Fibroblast of skin of abdomen (primary cell): ENCODE data around the gene ATP6V0D1.
A peak's percentile ranks its signal among the peaks of the same experiment; 100 is the strongest.

Experiments
- DNase-seq: peaks from one replicate; pipeline ENCODE4 v3.0.0-alpha.2; 2013

ATP6V0D1 gene

GRCh38 chr16:67405336-67405735 is 75.6 kb downstream of the ATP6V0D1 start:
- no peak for DNase-seq

DNA sequence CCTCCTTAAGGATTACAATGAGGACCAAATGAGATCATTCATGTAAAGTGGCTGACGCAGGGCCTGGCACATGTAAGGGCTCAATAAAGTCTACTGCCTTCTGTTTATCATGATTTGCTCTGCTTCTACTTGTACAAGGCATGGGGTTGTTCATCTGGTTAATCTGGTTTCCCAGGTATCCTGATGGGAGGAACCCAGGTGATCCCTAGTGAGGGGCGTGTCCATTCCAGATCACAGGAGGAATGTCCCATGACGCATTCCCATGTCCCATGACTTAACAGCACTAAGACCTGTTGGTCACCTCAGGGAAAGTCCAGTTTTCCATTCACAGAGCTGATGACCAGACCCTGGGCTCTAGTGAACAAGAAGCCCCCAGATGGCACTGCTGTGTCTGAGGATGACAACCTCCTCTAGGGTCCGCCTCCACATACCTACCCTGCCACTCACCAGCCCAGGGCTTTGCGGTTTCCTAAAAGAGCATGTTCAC is 76.2 kb downstream of the ATP6V0D1 start:
- no peak for DNase-seq

DNA sequence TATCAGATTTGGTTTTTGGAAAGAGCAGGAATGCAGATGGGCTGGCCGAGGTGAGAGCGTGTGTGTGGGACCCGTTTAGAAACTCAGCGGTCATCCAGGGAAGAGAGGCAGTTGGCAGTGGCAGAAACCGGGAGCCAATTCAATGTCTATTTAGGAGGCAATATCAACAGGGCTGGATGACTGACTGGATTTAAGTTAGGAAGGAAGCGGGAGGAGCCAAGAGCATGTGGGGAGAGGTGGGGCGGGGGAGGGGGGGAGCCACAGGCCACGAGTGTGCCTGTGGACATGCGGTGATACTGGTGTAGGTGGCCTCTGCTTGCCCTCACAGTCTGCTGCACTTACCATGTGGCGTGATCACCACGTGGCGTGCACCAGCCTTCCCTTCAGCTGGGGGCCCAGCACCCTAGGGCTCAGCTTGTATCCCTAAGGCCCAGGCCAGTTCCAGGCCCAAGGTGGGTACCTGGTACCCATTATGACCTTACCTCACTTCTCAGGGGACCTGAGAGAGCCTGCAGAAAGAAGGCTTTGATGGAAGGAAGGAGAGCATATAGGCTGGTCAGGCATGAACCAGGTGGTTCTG is 76.9 kb downstream of the ATP6V0D1 start:
- no peak for DNase-seq

- DNase-seq, result no peak
Measured at GRCh38 chr16:67400901-67401300, 80.1 kb downstream of the ATP6V0D1 start.

DNA sequence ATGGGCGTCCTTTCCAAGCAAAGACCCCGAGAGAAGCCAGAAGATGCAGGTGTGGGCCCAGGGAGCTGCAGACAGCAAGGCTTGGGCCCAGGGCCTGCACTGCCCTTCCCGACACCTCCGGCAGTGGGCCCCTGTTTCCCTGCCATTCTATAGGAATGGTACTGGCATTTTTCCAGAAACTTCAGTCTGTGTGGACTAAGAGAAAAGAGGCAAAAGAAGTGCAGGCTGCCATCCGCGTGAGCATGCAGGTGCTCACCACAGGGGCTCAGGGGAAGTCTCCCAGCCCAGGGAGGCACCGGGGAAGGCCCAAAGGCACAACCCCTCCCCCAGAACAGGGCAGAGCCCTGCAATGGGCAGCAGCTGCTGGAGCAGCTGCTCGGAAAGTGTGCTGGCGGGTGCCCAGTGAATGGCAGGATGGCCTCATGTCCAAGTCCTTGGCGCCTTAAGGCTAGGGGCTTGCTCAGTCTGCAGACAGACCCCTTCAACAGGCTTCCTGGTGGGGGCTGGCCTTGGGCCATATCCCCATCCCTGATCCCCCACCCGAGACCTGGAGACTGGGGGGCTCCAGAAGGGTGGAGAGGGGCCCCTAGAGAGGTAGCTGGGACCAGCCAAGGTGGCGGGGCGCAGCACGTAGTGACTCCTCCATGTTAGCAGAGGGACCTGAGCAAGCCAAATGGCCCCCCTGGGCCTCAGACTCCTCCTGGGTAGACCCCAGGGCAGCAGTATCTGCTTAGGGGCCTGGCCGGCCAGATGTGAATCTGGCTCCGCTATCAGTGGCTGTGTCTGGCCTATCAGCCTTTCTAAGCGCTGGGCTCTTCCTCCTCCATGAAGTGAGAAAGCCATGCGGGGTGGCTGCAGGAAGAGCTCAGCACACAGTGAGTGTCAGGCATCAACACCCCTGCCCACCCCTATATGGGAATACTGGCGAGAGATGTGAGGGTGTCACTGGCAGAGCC is 80.9 kb downstream of the ATP6V0D1 start:
- no peak for DNase-seq

DNA sequence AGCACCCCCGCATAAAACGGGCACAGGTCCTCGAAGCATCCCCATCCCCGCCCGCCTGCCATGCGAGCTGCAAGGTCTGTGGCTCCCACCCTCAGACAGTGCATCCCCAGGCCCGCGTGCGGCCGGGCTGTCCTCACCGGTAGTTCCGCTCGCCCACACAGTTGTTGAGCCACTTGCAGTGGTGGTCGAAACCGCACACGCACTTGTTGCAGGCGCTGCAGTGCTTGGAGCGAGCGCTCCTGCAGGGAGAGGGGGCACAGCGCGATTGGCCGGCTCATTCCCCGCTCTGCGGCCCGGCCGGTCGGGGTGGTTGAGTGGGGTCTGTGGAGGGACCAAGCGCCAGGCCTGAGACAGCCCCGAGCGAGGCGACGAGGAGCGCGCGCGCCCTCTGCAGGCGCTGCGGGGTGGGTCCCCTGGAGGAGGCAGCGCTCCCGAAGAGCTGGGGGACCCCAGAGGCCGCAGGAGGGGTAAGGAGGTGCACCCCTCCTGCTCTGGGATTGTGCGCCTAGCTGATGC is 81.7 kb downstream of the ATP6V0D1 start:
- no peak for DNase-seq

DNA sequence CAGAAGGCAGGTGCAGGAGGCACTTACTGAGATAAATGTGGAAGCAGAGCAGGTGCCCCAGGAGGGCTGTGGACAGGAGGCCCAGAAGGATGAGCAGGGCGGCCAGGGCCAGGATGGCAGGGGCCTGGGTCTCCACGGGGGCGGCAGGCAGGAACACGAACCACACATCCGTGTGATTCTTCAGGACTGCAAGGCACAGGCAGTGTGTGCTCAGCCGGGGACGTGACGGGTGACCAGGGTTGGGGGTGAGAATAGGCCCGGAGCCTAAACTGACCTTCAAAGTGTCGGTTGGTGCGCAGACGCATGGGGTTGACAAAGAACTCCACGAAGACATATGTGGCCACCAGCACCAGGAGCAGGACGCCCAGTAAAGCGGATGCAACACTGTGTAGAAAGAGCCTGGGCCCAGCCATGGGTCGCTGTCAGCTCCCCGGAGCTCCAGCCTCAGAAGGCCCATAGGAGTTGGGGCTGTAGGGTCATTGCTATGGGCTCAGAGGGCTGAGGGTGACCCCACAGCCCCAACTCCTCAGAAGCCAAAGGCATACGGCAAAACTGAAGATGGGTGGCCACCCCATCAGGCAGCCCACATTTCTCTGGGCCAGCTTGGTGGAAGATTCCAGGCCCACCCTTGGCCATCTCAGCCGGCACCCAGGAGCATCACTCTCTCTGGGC is 82.3 kb downstream of the ATP6V0D1 start:
- no peak for DNase-seq

- DNase-seq, result no peak
Measured at GRCh38 chr16:67397812-67398545, 83.0 kb downstream of the ATP6V0D1 start.

DNA sequence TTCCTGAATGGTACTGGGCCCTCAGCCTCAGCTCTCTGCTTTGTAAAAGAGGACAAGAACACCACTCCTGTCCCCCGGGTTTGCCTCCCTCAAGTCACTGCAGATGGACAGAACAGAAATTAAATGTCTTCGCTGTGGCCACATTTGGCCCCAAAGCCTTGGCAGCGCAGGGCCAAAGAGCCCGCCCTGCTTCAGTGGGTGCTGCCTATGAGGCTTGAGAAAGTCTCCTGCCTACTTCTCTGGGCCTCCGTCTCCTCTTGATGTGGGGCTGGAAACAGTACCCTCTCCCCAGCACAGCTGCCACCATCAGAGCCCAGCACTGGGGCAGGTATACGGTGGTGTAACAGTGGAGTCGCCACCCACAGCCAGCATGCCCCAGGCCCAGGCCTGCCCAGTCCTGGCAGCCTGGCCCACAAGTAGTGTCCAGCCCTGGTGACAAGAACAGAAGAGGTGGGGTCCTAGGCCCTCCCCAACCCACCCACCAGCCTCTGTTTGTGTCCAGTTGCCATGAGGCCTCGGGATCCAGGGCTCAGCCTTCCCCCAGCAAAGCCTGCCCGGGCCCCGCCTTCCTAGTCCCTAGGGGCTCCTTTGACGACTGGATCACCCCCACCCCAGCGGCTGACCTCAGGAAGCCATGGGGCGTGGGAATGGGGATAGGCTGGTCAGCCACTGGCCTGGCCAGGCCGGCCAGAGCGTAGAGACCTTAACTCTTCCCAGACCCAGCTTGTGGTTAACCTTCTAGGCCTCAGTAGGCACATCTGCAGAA is 83.7 kb downstream of the ATP6V0D1 start:
- no peak for DNase-seq

- peak; percentile 63 for DNase-seq
Measured at GRCh38 chr16:67396159-67397035, 84.6 kb downstream of the ATP6V0D1 start.

DNA sequence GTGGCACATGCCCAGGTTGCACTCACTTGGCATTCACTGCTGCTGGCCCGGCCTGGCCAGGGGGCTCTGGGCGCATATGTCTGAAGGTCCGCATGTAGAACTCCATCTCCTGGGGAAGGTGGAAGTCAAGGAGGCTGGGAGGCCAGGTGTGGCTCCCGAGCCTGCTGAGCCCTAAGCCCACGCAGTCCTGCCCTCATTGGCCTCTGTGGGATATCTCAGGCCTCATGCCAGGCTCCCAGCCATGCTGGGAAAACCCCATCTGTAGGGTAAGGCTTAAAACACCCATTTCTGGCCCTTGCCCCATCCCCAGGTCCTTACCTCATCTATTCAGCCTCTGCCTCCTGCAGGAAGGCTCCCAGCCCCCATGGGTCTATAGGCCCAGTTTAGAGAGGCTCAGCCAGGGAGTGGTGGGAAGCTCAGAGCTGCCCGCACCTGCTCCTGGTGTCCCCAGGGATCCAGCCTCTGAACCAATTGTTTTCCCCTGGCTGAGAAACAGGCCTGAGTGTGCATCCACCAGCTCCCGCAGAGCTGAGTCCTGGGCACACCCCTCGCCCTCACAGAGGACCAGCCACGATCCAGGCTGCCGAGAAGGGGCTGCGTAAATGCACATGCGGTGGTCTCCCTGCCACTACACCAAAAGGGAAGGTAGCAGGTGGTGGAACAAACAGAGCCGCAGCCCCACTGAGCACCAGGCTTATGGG is 85.3 kb downstream of the ATP6V0D1 start:
- DNase-seq, result no peak

DNA sequence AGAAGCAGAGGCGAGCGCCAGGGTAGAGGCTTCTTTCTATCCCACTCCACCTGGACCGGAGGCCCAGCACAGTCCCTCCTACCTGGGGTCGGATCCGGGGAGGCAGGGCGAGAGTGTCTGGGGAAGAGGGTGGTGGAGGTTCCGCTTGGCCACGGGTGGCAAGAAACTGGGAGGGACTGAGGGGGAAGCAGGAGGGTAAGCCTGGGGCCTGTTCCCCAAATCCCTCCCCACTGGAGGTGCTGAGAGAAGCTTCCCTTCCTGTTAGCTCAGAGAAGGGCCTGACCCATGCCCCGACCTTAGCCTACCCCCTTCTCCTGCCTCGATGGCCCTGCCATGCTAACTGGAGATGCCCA is 85.9 kb downstream of the ATP6V0D1 start:
- no peak for DNase-seq

- no peak for DNase-seq
Measured at GRCh38 chr16:67394155-67395104, 86.5 kb downstream of the ATP6V0D1 start.

DNA sequence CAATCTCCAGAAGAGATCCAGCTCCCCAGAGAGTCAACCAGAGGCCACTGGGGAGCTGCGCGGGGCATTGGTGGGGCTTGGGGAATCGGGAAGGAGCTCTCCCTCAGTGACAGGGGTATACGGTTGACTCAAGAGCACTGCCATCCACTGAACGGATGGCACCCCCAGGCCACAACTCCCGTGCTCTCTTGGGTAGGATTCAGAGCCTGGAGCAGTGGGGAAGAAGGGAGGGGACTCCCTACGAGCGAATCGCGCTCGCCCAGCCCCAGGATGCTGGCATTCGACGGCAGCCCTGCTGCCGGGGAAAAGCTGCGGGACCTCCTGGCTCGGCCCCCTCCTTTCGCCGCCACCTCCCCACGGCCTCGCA is 87.2 kb downstream of the ATP6V0D1 start:
- DNase-seq, result no peak

- DNase-seq, result peak; percentile 59
Measured at GRCh38 chr16:67393111-67393787, 87.7 kb downstream of the ATP6V0D1 start, which contains the start of gene TPPP3. Gene TPPP3 (minus strand): TSS chr16:67393498. CDS start chr16:67391111, 2,387 bp downstream.

- DNase-seq, result no peak
Measured at GRCh38 chr16:67392301-67393059, 88.5 kb downstream of the ATP6V0D1 start.
